Stimulated activated CD4-positive, alpha-beta T cell treated with anti-CD3 and anti-CD28 coated beads, Interleukin-15, amount 100 ng/mL, for 24 hours (primary cell): ENCODE measurements around the gene NOXA1.

Experiments used
- DNase-seq: peaks from one replicate; pipeline ENCODE4 v3.0.0-alpha.2; 2020

The NOXA1 gene

DNA sequence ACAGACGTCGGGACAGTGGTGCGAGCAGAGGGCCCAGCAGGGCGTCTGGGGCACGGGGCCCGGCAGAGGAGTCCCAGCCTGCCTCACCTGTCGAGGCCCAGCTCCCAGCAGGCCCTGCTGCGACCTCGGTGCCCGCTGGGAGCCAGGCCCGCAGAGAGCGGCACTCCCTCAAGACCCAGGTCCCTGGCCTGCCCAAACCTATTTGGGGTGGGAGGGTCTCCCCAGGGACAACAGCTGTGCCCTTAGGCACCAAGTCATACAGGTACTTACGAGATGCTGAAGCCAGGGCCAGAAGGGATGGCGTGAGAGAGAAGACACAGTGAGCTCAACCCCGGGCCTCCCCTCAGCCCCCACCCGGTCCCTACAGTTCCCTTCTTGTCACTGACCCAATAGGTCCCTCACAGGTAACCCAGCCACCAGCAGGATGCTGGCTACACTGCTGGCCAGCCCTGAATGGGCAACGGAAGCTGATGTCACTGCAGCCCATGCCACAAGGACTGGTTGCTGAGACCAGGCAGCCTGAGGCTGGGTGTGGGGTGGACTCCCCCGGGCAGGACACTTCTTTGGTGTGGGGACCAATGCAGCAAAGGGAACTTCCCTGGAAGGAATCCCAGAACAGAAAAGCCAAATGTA, 32.3 kb downstream of the NOXA1 start:
- DNase-seq, result no peak

DNA sequence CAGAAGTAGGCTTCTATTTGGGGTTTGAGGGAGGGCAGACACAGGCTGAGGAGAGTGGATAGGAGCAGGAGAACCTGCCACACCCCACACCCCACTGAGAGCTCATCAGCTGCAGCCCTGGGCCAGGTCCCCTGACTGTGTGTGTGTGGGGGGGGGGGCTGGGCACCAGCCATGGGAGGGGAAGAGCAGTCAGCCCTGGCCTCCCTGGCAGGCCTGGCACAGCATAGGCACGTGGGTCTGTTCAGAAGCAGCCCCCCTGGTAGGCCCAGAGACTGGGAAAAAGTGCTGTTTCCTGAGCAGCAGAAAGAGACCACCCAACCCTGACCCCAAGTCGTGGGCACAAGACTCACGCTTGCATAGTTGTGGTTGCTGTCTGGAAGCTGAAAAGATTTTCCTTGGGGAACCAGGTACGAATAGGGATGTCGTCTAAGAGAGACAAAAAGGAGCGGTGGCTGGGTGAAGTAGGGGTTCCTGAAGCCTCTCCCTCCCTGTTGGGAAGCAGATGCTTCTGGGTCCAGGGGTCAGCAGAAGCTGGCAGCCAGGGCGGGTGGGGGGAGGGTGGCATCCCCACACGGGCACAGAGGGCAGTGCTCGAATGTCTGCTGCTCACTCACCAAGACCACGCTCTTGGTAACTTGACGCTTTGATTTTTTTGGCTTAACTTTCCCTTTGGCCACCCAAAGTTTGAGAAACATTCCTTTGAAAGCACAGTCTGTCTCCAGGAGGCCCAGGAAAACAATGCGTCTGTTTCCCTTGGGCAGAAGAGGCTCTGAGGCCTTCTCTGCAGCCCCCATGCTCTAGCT, 33.1 kb downstream of the NOXA1 start:
- no peak for DNase-seq

DNA sequence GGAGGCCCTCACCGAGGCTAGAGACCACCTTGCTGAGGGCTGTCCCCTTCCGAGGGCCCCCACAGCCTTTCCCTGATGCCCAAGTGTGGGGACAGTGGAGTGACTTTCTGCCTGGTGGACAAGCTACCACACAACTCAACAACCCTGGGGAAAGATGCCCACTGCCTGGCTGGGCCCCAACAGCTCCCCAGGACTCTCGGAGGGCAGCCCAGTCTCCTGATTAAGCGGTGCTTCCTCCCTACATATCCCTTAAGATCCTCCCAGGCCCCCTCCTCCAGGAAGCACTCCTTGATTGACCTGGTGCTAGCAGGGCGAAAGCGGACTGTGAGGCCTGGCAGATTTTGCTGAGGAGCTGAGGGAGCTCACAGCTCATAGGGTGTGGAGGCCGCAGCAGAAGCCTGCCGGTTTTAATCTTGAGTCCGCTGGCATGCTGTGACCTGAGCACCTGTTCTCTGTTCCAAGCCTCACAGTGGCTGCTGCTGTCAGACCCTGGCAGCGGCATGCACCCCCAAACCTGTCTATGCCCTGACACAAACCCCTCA, 33.7 kb downstream of the NOXA1 start:
- no peak for DNase-seq

DNA sequence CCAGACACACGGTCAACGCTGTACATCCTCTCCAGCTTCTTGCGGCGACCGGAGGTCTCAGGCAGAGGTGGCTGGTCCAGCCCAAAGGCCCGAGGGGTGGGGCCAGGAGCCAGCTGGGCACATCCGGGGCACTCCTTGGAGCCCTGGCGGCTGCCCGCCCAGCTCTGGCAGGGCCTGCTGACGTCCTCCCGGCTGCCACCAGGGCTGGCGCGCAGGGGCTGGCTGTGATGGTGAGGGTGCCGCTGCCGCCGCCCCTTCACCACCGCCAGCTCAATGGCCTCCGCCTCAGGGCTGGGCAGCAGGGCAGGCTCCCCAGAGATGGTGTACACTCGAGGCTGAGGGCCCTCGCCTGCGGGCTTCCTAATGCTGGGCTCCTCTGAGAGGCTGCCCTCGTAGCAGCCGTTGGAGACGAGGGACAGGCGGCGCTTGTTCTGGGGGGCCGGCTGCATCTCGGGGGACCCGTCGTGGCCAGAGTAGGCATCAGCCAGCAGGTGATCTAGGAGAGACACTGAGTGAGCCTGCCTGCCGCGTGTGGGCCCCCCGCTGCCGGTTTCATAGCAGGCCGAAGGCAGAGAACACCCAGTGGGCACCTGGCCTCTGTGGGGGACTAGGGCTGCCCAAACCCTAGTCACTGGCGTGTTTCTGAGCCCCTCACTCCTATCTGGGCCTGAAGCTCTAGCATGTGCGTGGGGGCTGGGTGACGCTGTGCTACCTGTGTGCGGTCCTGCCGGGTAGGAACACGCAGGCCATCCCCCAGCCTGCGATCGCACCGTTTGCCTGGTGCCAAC, 34.4 kb downstream of the NOXA1 start:
- no peak for DNase-seq

DNA sequence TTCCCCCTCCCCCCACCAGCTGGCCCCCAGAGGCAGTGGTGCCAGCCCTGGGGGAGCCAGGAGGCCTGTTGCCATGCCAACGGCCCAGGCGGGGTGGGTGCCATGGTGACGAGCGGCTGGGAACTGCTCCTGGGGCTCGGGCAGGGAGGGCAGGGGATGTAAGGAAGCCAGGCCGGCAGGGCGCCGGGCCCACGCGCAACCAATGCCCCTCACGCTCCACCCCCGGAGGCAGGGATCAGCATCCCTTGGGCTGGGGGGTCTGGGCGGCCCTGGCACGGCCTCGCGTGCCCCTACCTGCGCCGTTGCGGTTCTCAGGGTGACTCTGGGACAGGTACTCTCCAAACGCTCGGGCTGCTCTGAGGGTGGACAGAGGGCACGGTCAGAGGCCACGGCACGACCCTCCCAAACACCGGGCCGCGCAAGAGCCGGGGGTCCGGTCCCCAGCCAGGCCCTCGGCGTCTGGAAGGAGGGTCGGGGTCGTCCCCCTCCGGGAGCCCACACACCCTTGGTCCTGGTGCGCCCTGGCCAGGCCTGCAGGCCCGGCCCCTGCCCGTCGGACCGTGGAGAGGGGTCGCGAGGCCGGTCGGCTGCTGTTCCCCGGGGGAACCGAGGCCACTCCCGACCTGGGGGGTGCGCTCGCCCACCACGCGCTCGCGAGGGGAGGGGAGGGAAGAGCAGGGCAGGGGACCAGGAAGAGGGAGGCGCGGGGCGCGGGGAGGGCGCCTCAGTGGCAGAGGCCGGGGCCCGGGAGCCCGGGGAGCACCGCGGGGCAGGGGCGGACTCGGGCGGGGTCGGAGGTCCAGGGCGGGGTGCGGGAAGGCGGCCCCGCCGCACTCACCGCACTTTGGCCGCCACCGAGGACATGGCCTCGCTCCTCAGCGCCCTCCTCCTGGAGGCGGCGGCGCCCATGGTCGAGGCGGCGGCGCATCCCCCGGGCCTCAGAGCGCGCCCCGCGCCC, 35.3 kb downstream of the NOXA1 start:
- DNase-seq, result no peak

DNA sequence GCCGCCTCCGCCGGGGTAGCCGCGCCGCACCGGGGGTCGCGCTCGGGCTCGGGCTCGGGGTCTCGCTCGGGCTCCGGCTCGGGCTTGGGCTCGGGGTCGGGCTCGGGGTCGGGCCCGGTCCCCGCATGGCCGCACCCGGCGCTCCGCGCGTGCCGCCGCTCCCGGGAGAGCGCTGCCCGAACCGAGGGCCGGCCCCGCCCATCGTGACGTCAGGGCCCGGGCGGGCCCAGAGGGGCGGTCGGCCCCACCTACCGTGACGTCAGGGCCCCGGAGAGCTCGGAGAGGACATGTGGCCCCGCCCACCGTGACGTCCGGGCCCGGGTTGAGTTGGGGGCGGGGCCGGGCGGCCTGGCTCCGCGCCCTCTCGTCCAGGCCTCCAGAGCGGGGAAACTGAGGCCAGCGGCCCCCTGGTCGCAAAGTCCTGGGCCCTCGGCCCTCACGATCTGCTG, 36.0 kb downstream of the NOXA1 start, which contains the start of gene NSMF:
TSS of gene NSMF (minus strand) at position 183 of the 449 bp plus-strand sequence. CDS start 232 bp downstream, outside the sequence.
- DNase-seq, result peak; percentile 96

DNA sequence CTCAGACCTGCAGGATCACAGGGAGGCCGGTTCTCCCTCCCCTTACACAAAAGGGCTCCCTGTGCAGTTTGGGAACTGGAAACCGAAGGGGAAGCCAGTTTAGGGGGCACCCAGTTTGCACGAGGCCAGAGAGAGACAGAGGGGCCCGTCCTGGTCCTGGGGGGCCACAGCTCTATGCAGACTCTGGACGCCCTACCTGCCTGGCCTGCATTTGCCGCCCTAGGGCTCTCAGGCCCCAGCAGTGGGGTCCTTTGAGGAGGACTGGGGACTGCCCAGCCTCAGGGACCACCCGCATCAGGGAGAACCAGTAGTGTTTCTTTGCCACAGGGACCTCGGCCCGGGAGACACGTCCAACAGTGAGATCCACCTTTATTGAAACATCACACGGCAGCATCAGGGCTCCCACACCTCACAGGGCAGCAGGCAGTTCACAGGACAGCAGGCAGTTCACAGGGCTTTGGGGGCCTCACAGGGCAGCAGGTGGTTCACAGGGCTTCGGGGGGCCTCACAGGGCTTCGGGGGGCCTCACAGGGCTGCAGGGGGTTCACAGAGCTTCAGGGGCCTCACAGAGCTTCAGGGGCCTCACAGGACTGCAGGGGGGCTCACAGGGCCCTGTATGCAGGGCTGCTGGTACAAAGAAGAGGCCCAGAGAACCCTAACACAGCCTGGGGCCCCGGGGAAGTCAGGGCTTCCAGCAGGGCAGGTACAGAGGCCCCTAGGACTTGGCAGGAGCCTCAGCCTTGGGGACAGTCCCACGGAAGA, 36.6 kb downstream of the NOXA1 start:
- DNase-seq, result no peak

DNA sequence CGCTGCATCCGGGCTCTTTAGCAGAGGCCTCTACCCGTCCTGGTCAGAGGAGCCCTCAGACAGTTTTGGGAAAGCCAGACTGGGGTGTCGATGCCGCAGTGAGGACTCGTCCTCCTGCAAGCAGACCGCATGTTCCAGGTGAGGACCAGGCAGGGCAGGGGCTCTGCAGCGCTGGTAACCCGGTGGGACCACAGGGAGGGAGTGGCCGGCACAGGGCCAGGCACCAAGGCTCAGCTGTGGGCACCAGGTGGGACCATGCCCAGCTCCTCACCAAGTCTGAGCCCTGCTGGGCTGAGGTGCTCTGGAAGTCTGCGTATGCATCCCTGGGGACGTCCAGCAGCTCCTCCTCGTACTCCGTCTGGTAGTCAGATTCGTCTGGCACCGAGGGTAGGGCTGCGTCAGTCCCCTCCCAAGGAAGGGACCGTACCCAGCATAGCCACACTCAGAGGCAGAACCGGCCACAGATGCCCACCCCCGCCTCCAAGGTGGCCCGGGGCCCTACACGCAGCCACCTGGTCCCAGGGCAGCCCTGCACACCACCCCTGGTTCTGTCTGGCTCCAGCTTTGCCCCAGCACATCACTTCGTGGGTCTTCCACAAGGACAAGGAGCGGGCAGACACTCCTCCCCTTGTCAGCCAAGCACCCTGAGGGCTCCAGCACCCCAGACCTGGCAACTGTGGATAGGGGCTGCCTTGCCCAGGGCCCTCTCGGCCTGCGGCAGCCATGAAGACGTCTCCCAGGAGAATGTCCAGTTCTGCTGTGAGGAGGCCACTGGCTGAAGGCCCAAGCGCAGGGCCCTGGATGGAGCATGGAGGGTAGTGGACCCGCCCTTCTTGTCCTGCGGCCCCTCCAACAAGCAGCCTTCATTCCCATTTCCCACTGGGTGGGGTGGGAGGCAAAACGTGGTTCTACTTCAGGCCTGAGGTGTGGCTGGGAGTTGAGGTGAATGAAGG, 37.4 kb downstream of the NOXA1 start:
- no peak for DNase-seq

DNA sequence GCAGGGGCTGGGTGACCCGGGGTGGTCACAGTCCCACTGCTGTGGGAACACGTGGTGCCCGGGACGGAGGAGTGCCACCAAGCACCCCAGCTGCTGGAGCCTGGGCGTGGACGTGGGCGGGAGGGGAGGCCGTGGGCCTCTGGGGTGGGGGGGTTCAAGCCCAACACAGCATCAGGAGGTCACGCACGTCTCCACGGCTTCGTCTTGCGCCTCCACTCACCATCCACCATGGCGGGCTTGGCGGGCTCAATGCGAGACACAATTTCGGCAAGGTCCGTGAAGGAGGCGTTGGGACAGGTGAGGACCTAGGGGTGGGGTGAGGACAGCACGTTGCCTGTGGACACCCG, 38.1 kb downstream of the NOXA1 start:
- no peak for DNase-seq

DNA sequence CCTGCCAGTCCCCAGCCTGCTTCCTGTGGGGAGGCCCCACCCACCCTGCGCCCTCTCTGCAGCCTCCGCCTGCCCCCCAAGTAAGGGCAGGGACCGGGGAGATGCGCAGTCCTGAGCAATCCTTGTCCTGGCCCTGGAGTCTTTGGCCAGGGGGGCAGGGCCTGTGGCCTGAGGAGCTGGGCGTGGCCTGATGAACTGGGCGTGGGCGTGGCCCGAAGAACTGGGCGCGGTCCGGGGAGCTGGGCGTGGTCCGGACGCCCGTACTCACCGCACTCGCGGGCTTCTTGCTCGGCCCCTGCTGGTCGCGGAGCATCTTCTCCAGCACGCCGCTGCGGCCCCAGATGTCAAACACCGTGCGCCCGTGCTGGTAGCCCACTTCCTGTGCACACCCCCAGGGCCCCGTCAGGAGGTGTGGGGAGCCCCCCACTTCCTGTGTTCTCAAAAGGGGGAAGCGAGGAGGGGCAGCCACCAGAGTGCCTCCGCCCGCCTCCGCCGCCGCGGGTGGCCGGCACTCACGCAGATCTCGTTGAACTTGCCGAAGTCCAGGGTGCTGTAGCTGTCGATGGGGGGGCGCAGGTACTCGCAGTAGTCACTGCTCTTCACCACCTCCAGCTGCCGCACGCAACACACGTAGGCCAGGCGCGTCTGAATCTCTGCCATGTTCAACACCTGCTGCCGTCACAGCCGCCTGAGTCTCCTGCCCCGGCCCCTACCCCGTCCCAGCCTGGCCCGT, 38.6 kb downstream of the NOXA1 start:
- peak; percentile 89 for DNase-seq

DNA sequence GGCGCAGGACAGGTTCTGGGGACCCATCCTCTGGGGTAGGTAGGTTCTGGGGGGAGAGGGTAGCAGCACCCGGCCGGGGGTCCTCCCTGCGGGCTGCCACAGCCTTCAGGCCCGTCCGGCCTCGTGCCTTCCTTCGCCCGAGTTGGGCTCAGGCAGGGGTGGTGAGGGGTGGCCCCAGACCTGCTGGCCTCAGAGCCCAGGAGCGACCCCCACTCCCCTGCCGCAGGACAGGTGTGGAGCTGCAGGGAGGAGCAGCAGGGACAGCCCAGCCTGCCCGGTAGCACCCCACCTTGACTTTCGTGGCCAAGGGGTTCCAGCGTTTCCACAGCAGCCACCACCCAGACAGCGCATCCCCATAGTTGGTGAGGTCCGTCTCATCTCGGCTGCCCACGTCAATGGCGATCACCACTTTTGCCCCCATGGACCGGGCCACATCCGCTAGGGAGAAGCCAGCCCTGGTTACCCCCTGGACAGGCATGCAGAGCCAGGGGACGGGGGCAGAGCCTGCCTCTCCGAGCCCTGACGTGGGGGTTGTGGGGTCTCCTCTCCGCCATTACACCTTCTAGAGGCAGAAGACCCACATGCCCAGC, 39.3 kb downstream of the NOXA1 start:
- DNase-seq, result no peak

DNA sequence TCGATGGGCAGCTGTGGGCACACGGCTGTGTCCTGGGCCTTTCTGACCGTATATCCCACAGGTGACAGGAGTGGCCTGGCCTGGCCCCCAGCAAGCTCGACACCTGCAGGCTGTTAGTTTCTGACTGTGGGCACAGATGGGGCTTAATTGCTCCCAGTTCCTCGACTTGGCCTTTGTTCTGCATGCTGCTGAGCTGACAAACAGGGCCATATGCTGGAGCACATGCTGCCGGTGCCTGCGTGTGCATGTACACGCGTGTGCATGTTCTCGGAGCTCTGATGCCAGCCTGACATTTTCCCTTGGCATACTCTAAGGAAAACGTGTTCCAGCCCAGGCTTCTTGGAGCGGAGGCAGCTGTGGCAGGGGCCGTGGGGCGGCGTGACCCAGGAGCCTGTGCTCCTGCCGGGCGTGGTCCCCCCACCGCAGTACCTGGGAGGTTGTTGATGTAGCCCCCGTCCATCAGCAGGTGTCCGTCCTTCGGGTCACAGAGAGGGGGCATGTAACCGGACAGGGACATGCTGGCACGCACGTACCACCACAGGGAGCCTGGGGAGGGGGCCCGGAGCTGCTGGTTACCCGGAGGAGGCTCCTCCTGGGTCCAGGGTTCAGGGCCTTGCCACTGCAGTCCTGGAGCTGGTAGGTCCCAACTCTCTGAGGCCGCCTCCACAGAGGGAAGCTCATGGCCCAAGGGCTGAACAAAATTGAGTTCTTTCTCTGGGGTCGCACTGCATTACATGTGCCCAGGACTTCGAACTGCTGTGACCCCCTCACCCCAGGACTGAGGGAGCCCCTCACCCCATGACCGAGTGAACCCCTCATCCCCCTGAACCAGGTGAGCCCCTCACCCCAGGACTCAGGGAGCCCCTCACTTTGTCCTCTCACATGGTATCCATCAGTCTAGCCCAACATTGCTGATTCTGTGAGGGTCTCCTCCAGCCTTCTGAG, 40.1 kb downstream of the NOXA1 start:
- no peak for DNase-seq

DNA sequence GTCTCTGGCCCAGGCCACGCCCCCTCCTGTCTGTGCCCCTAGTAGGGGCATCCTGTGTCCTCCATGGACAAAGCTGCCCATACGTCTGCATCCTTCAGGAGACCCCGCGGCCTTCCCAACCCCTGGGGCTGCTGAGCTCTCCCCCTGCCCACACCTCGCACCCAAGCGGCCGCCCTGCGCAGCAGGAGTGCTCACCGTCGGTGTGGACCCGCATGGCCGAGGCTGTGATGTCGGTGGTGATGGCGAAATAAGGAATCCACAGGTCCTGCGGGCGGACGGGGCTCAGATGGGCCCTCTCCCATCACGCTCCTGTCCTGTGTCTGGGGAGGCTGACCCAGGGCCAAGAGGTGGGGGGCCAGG, 40.7 kb downstream of the NOXA1 start:
- DNase-seq, result no peak

DNA sequence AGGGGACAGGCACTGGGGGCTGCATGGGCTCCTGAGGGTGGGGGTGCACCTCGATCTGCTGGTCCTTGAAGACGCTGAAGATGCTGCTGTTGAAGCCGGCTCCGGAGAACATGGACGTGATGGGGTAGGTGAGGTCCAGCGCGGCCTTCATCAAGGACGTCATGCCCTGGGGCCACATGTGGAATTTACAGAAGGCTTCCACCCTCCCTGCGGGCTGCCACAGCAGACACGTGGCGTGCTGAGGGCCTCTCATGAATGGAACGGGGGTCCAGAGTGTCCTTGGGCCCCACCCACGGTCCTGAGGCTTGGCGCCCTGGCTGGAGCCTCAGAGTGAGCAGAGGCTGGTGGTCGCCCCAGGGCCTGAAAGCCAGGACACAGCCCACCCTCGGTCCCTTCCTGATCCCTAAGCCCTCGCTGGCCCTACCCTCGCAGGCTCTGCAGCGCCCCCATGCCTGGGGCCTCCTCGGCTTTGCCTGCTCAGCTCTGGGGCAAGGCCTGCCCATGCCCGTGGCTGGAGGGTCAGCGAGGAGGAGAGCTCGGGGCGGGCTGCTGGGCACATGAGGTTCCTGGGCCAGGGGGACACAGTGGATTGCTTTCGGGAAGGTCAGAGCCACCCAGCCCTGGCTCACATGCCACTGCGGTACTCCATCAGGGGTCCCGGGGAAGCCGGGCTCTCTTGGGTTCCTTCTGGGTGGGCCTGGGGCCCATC, 41.3 kb downstream of the NOXA1 start:
- DNase-seq, result no peak

DNA sequence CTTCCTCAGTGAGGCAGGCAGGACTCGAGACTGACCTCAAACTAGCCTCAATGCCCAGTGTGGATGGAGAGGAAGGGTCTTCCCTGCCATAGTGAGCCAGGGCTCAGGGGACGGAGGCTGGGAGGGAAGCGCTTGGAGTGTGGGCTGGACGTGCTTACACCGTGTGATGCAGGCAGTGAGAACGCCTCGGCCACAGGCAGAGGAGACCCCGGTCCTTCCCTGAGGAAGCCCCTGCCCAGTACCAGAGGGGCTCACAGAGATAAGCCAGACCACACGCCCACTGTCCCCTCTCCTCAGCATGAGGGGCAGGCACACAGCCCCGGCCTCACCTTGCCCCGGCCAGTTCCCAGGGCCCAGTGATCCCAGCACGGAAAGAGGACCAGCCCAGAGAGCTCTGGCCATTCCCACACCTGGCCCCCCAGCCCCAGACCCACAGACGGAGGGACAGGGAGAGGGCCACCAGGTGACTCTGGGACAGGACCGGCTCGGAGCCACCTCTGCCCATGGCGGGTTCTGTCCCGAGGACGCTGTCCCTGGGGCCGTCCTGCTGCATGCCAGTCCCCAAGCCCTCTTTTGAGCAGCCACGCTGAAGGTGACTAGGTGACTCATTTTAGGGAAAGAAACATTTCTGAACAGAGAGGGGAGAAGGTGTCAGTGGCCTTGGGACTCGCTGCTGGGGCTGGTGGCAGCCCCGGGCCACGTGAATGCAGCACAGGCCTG, 42.0 kb downstream of the NOXA1 start:
- DNase-seq, result no peak

DNA sequence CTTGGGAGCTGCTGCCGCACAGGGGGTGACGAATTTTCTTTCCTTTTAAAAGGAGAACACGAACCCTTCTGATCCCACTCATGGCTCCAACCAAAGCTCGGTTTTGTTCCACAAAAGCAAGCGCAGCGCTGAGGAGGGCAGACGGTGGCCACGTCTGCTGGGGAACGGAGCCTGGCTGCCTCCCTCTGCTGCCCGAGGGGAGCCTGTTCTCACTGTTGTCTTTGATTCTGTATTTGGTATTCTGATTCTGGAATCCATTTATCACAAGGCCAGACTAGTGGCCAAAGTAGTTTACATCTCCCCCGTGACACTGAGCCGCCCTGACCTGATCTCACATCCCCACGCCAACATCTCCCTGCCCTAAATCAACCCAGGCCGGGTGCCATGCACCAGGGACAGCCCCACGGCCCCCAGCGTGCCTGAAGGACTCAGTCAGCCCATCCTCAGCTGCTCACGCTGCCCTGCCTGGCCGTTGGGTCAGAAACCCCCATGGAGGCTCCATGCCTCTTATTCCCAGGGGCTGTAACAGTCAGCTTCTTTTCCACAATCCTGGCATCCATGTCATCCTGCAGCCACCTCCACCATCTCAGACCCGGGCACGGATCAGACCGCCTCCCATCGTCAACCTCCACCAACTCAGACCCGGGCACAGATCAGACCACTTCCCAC, 42.7 kb downstream of the NOXA1 start:
- DNase-seq, result no peak
